HG03442 (cell line): ENCODE measurements around the gene GNAQ.

Experiments
- ATAC-seq: cut with Tn5 transposase; IDR thresholded peaks from one replicate; pipeline ENCODE4 v1.9.1; 2021; ENCODE audit warnings: mild to moderate bottlenecking, moderate library complexity; ENCODE audit not compliant: unreplicated experiment

GNAQ gene

DNA sequence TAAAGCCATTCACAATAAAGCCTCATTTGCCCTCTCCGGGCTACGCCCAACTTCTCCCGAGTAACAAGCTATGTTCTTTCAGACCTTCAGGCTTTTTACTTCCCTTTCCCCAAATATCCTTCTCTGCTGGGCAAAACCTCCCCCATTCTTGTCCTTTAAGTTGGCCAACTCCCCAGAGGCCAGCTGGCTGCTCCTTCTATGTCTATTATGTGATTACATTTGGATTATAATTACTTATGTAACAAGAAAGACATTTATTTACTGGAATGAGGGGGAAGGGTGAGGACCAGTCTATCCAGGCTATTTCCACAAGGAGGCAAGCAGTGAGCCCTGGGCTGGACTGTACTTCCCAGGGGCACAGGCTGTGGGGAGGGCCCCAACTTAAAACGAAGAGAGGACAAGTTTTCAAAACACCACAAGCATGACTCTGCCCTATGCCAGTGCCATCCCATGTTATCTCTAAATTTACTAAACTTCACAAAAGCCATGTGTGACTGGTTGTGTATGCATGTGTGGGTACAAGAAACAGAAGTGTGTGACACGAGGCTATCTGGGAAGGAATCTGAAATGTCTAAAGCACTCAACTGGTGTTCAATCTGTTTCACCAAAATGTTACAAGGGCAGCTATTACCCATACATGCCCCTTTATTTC lies 84.5 kb downstream of the GNAQ start:
- ATAC-seq: no peak

- ATAC-seq: no peak
These were observed 85.3 kb downstream of the GNAQ start for GRCh38 chr9:77946296-77946695.

- no peak for ATAC-seq
These were observed 85.8 kb downstream of the GNAQ start for GRCh38 chr9:77945798-77946197.

GRCh38 chr9:77944556-77945243 lies 86.9 kb downstream of the GNAQ start:
- ATAC-seq: no peak

DNA sequence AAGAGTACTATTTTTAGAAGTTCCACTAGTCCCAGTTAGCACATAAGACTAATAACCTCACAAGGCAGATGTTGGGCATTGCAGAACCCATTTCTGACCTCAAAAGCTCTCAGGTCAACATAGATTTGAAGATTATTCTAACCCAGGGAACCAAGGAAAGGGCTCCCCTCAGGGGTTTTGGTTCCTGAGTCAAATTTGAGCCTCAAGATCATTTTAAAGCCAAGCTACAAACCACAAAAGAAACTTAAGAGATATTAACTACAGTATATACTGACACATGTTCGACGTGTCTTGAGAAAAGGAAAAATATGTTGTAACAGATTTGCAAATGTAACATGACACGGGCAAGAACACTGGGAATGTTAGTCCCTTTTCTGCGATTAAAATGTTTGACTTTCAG lies 88.6 kb downstream of the GNAQ start:
- no peak for ATAC-seq

DNA sequence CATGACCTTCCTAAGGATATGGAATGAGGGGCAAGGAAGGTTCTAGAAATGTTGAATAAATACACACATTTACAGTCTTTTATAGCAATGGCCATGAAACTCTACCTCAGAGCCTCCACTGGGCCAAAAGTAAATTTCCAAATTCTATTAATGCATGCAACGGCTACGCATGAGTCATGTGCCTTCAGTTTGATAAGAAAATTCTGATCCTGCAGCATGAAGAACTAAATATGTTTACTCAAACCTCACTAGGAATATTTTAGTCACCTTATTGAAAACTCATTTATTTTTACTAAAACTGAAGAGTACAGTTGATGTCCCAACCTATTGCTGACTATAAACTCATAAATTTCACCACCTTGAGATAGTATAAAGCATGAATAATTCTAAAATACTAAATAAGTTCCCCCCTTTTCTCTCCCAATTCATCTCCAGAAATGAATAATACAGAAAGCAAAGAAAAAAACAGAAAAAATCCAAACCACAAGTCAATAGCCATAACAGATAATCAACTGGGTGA lies 92.4 kb downstream of the GNAQ start:
- no peak for ATAC-seq

DNA sequence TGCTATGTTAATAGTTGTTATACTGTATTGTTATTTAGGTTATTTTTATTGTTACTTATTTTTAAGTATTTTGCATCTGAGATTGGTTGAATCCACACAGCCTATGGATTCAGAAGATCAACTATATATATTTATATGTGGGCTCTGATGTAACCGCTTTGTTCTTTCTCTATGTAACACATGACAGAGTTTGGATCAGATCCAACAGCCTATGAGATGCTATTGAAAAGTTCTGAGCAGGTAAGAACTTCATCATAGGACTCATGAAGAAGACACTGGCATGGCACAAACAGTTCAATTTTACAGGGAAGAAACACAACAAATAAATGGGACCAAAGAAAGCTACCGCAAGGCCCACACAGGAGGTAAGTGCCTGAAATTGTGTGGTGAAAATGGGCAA lies 93.4 kb downstream of the GNAQ start:
- ATAC-seq: no peak

DNA sequence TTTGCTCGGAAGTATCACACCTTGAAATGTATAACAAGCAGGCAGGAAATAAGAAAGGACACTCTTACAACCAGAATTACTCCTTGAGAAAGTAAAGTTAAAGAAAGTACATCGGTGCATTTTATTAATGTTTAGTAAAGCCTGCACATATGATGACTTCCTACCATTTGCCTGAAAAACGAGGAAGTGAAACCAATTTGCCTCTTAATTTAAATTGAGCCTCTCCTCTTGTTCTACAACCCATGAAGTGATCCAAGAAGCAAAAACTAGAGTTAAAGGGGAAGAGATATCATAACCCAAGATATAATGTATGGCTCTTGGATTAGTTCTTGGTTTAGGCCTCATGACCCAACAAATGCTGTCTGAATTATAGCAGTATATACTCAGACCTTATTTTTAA lies 95.6 kb downstream of the GNAQ start:
- ATAC-seq: no peak

GRCh38 chr9:77935211-77935610 lies 96.4 kb downstream of the GNAQ start:
- no peak for ATAC-seq

GRCh38 chr9:77933976-77934375 lies 97.6 kb downstream of the GNAQ start:
- no peak for ATAC-seq

DNA sequence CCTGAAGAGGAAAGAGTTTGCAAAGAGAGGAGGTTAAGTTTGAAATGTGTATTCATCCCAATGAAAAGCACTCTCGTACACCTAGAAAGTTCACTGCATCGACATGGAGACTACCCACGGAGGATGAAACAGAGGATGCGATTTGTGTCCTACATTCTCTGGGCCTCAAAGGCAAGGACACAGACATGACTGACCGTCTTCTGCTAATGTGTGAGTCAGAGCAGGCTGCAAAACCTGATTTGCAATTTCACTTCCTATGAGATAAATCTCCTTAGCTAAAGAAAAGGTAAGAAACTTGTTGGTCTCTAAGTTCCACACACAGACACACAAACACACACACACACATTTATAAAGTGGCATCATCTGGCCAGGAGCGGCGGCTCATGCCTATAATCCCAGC lies 98.6 kb downstream of the GNAQ start:
- no peak for ATAC-seq

DNA sequence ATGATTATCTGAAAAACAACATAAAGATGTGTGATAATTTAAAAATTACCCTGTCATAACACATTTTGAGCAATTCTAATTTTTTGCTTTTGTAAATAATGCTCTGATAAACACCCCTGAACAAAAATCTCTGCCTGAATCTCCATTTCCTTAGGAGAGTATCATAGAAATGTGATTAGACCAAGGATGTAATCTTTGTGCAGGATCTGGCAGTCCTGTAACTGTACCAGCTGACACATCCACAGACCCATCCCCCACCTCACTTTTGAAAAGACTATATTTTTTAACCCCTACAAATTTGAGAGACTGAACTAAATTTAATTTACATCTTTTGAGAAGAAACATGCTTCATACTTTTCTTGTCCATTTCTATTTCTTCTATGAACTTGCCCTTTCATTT lies 101.7 kb downstream of the GNAQ start:
- ATAC-seq: no peak

DNA sequence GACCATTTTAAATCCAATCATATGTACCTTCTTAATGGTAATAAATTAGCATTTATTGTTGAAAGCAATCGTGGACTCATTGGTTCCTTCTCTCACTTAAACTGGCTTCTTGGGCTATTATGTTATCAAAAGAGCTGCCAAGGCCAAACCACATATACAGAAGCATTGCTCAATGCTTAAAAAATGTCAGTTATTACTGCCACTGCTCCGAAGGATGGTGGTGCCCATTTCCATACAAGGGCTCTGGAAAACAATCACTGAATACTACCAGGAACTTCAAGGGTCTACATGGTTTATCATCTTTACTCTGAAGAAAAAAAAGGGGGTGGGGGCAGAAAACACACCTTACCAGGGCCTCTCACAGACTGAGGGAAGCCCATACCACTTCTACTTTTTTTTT lies 104.3 kb downstream of the GNAQ start:
- ATAC-seq: no peak

- no peak for ATAC-seq
These were observed 105.2 kb downstream of the GNAQ start for GRCh38 chr9:77926371-77926878.

DNA sequence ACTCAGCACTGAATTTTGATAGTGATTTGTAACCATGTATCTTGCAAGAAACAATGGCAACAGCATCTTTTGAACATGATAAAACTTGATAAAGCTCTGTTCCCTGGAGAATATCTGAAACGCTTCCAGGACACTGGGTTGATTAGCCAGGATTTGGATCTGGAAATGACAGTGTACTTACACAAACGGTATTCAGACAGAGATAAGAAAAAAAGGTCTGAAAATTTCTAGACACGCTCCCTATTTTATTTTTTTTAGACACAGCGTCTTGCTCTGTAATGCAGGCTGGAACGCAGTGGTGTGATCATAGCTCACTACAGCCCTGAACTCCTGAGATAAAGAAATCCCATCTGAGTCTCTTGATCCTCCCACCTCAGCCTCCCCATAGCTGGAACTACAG lies 109.0 kb downstream of the GNAQ start:
- ATAC-seq: no peak

DNA sequence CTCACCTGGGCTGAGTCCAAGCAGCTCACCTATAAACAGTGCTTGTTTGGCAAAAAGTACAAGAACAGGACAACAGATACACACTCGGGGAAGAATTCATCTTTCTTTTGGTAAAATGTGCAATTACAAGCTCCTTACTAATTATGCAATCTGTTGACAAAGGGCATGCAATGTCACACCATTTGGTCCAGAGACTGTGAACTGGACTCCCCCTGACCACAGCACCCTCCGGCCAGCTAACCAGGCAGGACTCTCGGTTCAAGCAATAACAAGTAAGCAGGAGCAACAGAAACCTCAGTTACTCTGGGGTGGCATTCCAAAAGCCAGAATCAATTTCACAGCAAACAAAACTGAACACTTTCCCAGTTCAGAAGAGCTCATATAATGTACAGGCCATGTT lies 113.8 kb downstream of the GNAQ start:
- no peak for ATAC-seq

DNA sequence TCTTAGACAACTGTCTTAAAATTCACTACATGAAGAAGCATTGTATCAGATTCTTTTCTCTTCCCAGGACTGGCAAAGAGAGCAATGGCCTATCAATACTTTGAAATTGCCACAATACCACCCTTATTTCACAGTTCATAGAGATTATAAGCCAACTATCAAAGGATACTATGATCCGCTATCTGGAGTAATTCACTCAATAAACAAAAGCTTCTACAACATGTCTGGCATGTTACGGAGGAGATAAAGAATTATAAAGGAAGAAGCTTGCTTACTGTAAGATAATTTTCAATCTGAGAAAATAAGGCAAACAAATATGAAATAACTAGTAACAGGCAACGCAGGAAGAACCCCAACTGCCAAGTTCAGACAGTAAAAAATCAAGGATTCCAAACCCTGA lies 114.8 kb downstream of the GNAQ start:
- ATAC-seq: no peak

DNA sequence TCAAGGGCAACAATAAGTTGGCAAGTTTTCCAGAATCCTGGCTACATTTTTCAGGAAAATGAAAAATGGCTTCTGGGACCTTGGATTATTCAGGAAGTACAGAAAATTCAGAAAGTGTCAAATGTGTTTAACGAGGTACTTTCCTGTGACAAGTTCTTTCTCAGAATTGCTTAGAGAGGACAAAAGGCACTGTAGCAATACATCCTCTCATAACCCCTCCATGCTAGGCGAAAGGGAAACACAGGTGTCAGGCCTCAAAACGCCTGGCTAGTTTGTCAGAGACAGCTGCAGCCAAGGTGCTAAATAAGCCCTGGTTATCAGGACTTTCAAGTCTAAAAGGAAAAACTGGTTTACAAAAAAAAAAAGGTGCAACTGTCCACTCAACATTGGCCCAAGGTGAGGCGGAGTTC lies 115.2 kb downstream of the GNAQ start:
- peak; percentile 74 for ATAC-seq

DNA sequence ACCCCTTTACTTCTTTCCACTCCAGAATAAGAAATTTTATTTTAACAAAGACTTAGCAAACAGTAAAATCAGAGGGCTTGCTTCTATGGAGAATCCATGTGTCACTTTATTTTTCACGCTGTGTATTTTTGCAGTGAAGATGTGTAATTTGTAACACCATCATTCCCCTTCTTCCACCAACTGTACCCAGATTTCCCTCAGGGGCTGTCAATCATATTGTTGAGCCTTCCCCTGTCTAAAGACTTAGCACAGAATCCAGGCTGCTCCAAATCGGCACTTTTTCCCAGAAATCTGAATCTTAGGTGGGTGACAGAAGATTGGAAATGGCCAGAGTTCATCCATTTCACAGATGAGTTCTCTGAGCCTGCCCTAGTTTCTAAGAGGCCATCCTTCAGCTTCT lies 115.9 kb downstream of the GNAQ start:
- no peak for ATAC-seq

DNA sequence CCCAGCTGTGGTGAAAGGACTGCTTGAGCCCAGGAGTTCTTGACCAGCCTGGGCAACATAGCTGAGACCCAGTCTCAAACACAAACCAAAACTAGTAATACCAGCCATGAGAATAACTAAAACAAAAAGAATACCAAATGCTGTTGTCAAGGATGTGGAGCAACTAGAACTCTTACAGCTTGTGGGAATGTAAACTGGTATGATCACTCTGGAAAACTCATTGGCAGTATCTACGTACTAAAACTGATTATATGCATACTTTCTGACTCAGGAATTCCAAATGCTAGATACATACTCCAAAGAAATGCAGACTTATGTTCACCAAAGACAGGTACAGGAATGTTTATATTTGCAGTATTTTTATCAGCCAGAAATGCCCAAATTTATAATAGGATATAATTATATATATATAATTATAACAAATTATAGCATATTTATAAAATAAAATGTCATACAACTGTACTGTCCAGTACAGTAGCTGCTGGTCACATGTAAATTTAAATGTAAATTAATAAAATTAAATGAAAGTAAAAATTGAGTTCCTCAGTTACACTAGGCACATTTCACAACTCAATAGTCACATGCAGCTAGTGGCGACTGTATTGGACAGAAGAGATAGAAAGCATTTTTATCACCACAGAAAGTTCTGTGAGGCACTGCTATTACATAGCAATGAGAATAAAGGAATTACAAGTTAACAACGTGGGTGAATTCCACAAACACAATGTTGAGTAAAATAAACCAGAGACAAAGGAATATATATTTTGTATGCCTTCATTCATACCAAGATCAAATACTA lies 118.5 kb downstream of the GNAQ start:
- ATAC-seq: no peak

DNA sequence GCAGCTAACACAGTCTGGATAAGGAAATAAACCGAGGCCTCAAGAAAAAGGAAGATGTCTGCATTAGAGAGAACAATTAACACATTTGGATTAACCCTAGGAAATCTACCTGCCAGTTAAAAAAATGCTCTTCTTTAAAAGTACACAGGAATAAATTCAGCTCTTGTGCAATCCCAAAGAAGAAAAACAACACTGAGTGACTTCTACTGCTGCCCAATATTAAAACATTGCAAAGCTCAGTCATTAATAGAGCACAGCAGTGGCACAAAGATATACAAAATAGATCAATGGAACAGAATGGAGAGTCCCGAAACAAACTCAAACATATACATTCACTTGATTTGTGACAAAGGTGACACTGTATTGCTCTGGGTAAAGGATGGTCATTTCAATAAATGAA lies 119.7 kb downstream of the GNAQ start:
- ATAC-seq: no peak

GRCh38 chr9:77910194-77910621 lies 121.4 kb downstream of the GNAQ start:
- no peak for ATAC-seq
